Measurements from ENCODE around the gene CADPS. TPM values are rescaled to one million over a fixed set of nuclear protein-coding genes. Genes with fewer than 3 reads are reported as not detected.

The CADPS gene
- total and polyA plus RNA-seq, 12 donors = 1.4 to 36.6 (median 21.6) TPM

DNA sequence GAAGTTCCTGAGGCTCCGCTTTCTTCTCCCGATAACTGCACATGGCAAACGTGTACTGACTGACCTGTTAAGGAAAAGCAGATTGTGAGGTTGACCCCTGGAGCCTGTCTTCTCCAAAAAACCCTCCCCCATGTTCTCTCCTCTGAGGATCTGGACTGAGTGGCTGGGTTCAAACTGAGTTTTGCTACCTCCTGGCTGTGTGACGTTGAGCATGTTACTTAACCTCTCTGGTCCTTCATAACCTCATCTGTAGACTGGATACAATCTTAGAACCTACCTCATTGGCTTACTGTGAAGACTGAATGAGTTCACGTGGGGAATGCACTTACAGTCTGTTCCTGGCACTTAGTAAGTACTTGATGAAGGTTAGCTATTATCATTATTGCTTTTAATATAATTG is 317.8 kb downstream of the CADPS start:
- Histone ChIP-seq H3K27ac (no peak overlapping the region), H3K4me1 (no peaks in the 10 kb centered on the region), H3K9me3 (no peaks in the 10 kb centered on the region), H3K27me3 (no peaks in the 10 kb centered on the region), H3K36me3 (no peaks in the 10 kb centered on the region), H3K4me3 (no peak overlapping the region)
- no peak for ATAC-seq
- WGBS, 2 donors = 74 to 79% methylated on average over 5 of the region's 5 CpGs
- TF ChIP-seq, protein P1, sequence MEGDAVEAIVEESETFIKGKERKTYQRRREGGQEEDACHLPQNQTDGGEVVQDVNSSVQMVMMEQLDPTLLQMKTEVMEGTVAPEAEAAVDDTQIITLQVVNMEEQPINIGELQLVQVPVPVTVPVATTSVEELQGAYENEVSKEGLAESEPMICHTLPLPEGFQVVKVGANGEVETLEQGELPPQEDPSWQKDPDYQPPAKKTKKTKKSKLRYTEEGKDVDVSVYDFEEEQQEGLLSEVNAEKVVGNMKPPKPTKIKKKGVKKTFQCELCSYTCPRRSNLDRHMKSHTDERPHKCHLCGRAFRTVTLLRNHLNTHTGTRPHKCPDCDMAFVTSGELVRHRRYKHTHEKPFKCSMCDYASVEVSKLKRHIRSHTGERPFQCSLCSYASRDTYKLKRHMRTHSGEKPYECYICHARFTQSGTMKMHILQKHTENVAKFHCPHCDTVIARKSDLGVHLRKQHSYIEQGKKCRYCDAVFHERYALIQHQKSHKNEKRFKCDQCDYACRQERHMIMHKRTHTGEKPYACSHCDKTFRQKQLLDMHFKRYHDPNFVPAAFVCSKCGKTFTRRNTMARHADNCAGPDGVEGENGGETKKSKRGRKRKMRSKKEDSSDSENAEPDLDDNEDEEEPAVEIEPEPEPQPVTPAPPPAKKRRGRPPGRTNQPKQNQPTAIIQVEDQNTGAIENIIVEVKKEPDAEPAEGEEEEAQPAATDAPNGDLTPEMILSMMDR (IDR thresholded peaks at IDR 0.05) = no peak
- DNase-seq = no peak
- intact Hi-C loops (cut with DNase I) = loop anchor here in 4 of 10 donors (5.0 to 10.0 kb wide), 3 partner anchors 223 to 353 kb away; no protein-coding TSS in a partner anchor

- Histone ChIP-seq H3K9me3 (no peaks in the 10 kb centered on the region), H3K27ac (no peak overlapping the region), H3K4me1 (no peaks in the 10 kb centered on the region), H3K36me3 (no peaks in the 10 kb centered on the region), H3K4me3 (no peak overlapping the region), H3K27me3 (no peaks in the 10 kb centered on the region)
- 66 to 71% methylated on average over 10 of the region's 10 CpGs for WGBS, 2 donors
- ATAC-seq = no peak
- TF ChIP-seq, protein P1 (IDR thresholded peaks at IDR 0.05) = no peak
- intact Hi-C loops (cut with DNase I) = loop anchor here in 4 of 10 donors (5.0 to 10.0 kb wide), 3 partner anchors 221 to 351 kb away; no protein-coding TSS in a partner anchor
- no peak for DNase-seq
Measured at GRCh38 chr3:62556121-62556815, 318.9 kb downstream of the CADPS start.

- DNase-seq (no peak), ATAC-seq (no peak)
- Histone ChIP-seq H3K36me3 (no peaks in the 10 kb centered on the region), H3K27ac (no peak overlapping the region), H3K4me1 (no peaks in the 10 kb centered on the region), H3K9me3 (no peaks in the 10 kb centered on the region), H3K4me3 (no peak overlapping the region), H3K27me3 (no peaks in the 10 kb centered on the region)
- 66% methylated on average over 3 of the region's 3 CpGs for WGBS, 2 donors
- TF ChIP-seq, protein P1 (IDR thresholded peaks at IDR 0.05) = no peak
- intact Hi-C loops (cut with DNase I) = loop anchor here in 3 of 10 donors (10.0 kb wide), 2 partner anchors 220 to 350 kb away; no protein-coding TSS in a partner anchor
Measured at GRCh38 chr3:62554264-62554799, 320.9 kb downstream of the CADPS start.

- H3K9me3 ChIP-seq = no peaks in the 10 kb centered on the region
- H3K4me1 ChIP-seq = no peaks in the 10 kb centered on the region
- H3K27ac ChIP-seq = no peak overlapping the region
- H3K4me3 ChIP-seq = no peak overlapping the region
- no peak for ATAC-seq
- H3K27me3 ChIP-seq = no peaks in the 10 kb centered on the region
- DNase-seq = no peak
- TF ChIP-seq, protein P1 (IDR thresholded peaks at IDR 0.05) = no peak
- 68 to 77% methylated on average over 4 of the region's 4 CpGs for WGBS, 2 donors
- H3K36me3 ChIP-seq = no peaks in the 10 kb centered on the region
- intact Hi-C loops (cut with DNase I) = loop anchor here in 3 of 10 donors (10.0 kb wide), 2 partner anchors 219 to 349 kb away; no protein-coding TSS in a partner anchor
Measured at GRCh38 chr3:62553811-62554210, 321.4 kb downstream of the CADPS start.
